Upper lobe of right lung (tissue), 1 donor: ENCODE results near the gene RBBP6. TPM values are rescaled to one million over a fixed set of nuclear protein-coding genes. Genes with fewer than 3 reads are reported as not detected.
A peak's percentile ranks its signal among the peaks of the same experiment; 100 is the strongest.
"Not testable (repeated sequence)": the region's sequence is repeated elsewhere in the genome, so short reads cannot be mapped to it uniquely, and the experiment has no call there.

Experiments
- ATAC-seq: fragments of 200-7000 bp; cut with Tn5 transposase; one replicate; pipeline ENCODE4 v1.9.1; 2020; ENCODE audit warnings: mild to moderate bottlenecking, moderate library complexity
- DNase-seq: peaks from one replicate; pipeline ENCODE4 v3.0.0-alpha.2; 2020
- H3K27ac ChIP-seq: fragments of 200-600 bp; one replicate; pipeline ENCODE4 v1.8.0; 2022
- H3K27me3 ChIP-seq: fragments of 200-600 bp; one replicate; pipeline ENCODE4 v1.8.0; 2022; ENCODE audit warnings: mild to moderate bottlenecking
- H3K36me3 ChIP-seq: fragments of 200-600 bp; one replicate; pipeline ENCODE4 v1.8.0; 2022
- H3K4me1 ChIP-seq: fragments of 200-600 bp; one replicate; pipeline ENCODE4 v1.8.0; 2022
- H3K4me3 ChIP-seq: fragments of 200-600 bp; one replicate; pipeline ENCODE4 v1.8.0; 2022; ENCODE audit warnings: mild to moderate bottlenecking
- H3K9me3 ChIP-seq: fragments of 200-600 bp; one replicate; pipeline ENCODE4 v1.8.0; 2022
- intact Hi-C: fragments of 100-400 bp; cut with DNase I; formaldehyde crosslinking; loops from one replicate; pipeline ENCODE4 v1.11.0; 2022
- total RNA-seq: library from RNA; stranded (reverse); fragmentation: NEBNext Ultra II Directional; extraction: Animal tissue kit (Norgen Biotek cat#: 25700); gene quantifications from one replicate; pipeline ENCODE4 v1.2.1, GENCODE V29; 2021
- TF ChIP-seq, protein P1 (sequence below): fragments of 200-600 bp; IDR thresholded peaks from one replicate; pipeline ENCODE4 v1.8.0; 2022; ENCODE audit warnings: antibody characterized with exemption
- donor health status: DM: no; HTN: yes; CAD: no; lungs with severe emphysema.

Gene RBBP6
- total RNA-seq, 1 donor from 2014 or later, result 43.8 TPM

DNA sequence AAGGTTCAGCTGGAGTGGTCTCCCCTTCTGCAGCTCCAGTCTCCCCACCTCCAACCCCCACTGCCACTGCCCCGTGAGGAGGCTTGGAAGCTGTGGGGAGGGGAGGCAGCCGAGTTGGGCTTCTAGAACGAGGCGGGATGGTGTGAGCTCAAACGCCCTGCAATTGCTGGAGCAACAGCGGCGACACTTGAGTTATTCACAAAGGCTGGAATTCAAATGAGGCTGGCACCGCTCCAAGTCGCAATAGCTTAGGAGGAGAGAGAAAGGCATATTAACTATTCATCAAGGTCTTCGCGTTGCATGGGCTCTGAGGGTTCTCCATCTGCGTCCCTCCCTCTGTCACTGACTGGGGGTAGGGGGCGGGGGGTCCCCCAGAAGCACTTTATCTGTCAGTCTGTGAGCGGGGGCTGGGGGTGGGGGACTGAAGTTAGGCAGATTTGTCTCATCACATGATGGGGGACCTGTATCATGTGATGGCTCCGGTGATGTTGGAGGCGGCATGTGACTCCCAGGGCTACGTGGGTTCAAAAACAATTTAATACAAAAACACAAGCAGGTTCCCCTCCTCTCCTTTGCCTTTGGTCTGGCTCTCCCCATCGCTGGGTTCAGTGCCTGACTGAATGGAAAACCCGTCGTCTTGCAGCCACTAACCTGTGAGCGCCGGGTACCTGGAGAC is 70.5 kb downstream of the RBBP6 start:
- TF ChIP-seq, protein P1, sequence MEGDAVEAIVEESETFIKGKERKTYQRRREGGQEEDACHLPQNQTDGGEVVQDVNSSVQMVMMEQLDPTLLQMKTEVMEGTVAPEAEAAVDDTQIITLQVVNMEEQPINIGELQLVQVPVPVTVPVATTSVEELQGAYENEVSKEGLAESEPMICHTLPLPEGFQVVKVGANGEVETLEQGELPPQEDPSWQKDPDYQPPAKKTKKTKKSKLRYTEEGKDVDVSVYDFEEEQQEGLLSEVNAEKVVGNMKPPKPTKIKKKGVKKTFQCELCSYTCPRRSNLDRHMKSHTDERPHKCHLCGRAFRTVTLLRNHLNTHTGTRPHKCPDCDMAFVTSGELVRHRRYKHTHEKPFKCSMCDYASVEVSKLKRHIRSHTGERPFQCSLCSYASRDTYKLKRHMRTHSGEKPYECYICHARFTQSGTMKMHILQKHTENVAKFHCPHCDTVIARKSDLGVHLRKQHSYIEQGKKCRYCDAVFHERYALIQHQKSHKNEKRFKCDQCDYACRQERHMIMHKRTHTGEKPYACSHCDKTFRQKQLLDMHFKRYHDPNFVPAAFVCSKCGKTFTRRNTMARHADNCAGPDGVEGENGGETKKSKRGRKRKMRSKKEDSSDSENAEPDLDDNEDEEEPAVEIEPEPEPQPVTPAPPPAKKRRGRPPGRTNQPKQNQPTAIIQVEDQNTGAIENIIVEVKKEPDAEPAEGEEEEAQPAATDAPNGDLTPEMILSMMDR, result no peak
- intact Hi-C loops, result no loop called here
- H3K27ac ChIP-seq, result no peak overlapping the region
- H3K4me3 ChIP-seq, result peak overlapping the region; percentile 21
- peak; percentile 74 for DNase-seq
- no peaks in the 10 kb centered on the region for H3K36me3 ChIP-seq
- H3K27me3 ChIP-seq, result peaks cover 36% of the 10 kb centered on the region
- H3K4me1 ChIP-seq, result peaks cover 9% of the 10 kb centered on the region
- no peaks in the 10 kb centered on the region for H3K9me3 ChIP-seq
- ATAC-seq, result peak; percentile 45

DNA sequence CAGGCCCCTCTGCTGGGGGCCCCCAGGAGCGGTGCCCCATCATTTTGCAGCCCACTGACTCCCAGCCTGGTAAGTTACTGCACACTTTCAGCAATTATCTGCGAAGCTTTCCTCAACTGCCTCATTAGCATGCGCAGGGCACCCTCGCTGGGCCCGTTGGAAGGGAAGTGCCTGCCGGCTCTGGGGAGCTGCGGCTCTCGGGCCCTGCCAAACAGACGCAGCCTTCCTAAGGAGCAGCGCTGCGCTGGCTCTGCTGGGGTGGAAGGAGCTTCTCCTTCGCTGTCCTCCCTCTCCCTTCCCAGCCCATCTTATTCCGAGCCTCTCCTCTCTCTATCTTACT is 71.0 kb downstream of the RBBP6 start:
- Histone ChIP-seq H3K27ac (no peak overlapping the region), H3K36me3 (no peaks in the 10 kb centered on the region), H3K9me3 (no peaks in the 10 kb centered on the region), H3K4me3 (peak overlapping the region; percentile 21), H3K27me3 (peaks cover 36% of the 10 kb centered on the region), H3K4me1 (peaks cover 9% of the 10 kb centered on the region)
- intact Hi-C loops, result no loop called here
- ATAC-seq (peak; percentile 65), DNase-seq (peak; percentile 65)
- TF ChIP-seq, protein P1, result no peak

DNA sequence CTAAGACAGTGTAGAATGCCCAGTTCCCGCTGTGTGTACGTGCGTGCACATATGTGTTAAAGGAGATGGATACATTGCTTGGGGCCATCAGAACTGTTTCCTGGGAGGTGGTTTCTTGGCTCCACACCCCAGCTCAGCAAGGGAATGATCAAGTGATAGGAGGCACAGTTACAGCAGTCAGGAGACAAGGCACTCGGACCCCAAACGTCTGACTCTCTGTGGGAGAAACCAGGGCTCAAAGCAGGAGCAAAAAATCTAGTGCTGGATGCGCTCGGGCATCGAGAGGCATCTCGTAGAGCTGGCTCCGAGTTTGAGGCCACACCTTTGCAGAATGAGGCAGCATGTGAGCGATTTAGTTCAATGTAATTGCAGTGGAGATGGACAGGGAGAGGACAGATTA is 71.9 kb downstream of the RBBP6 start:
- TF ChIP-seq, protein P1, result no peak
- H3K27me3 ChIP-seq, result peaks cover 36% of the 10 kb centered on the region
- no peak overlapping the region for H3K27ac ChIP-seq
- DNase-seq, result no peak
- ATAC-seq, result no peak
- peaks cover 9% of the 10 kb centered on the region for H3K4me1 ChIP-seq
- H3K4me3 ChIP-seq, result no peak overlapping the region
- H3K9me3 ChIP-seq, result no peaks in the 10 kb centered on the region
- intact Hi-C loops, result no loop called here
- no peaks in the 10 kb centered on the region for H3K36me3 ChIP-seq

DNA sequence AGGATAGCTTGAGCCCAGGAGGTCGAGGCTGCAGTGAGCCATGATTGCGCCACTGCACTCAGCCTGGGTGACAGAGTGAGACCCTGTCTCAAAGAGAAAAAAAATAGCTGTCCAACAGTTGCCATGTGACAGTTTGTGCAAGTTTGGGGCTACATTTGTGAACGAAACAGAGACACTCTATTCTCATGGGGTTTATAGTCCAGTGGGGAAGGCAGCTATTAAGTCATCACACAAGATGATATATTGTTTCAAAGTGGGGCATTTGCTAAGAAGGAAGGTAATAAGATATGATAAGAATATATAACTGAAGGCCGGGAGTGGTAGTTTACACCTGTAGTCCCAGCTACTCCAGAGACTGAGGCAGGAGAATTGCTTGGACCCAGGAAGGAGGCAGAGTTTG is 73.3 kb downstream of the RBBP6 start:
- TF ChIP-seq, protein P1, result no peak
- no peaks in the 10 kb centered on the region for H3K9me3 ChIP-seq

DNA sequence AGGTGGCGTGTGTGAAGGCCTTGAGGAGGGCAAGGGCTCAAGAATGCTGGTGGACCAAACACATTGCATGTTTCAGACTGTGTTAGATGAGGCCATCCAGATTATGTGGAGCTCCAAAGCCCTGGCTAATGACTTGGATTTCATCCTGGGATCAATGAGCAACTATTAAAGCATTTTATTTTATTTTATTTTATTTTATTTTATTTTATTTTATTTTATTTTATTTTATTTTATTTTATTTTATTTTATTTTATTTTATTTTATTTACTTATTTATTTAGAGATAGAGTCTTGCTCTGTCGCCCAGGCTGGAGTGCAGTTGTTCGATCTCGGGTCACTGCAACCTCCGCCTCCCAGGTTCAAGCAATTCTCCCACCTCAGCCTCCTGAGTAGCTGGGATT is 73.9 kb downstream of the RBBP6 start:
- H3K27ac ChIP-seq, H3K9me3 ChIP-seq, ATAC-seq, intact Hi-C loops, H3K36me3 ChIP-seq, H3K4me3 ChIP-seq, H3K4me1 ChIP-seq, DNase-seq: not testable (repeated sequence)
- peaks cover 36% of the 10 kb centered on the region for H3K27me3 ChIP-seq

More for the DNA sequence above, 73.3 kb downstream of the RBBP6 start:
- H3K27ac ChIP-seq, result no peak overlapping the region
- H3K4me3 ChIP-seq, result no peak overlapping the region
- no peak for DNase-seq
- no peaks in the 10 kb centered on the region for H3K36me3 ChIP-seq
- peaks cover 9% of the 10 kb centered on the region for H3K4me1 ChIP-seq
- ATAC-seq, result no peak
- peaks cover 36% of the 10 kb centered on the region for H3K27me3 ChIP-seq
- intact Hi-C loops, result no loop called here

DNA sequence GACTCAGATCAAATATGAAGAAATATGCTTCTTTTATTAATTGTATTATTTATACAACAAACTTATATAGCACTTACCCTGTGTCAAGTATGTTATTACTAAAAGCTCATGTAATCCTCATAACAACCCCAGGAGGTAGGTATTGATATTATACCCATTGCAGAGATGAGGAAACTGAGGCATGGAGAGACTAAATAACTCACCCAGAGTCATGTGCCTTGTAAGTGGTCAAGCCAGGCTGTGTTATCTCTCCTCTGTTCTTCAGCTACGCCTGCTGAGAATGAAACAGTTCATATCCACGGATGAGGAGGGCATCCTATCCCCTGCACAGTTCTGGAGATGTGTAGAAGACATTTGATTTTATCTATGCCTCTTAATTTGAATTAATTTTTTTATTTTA is 78.1 kb downstream of the RBBP6 start:
- DNase-seq (no peak), ATAC-seq (no peak)
- Histone ChIP-seq H3K36me3 (no peaks in the 10 kb centered on the region), H3K4me1 (no peaks in the 10 kb centered on the region), H3K27ac (no peak overlapping the region), H3K4me3 (no peak overlapping the region), H3K27me3 (peaks cover 1% of the 10 kb centered on the region), H3K9me3 (no peaks in the 10 kb centered on the region)
- intact Hi-C loops, result no loop called here
- TF ChIP-seq, protein P1, result no peak

Other genes starting within 250 kb of the RBBP6 start
- 46.5 TPM for gene TNRC6A, start 190.1 kb downstream of the RBBP6 start, total RNA-seq